ENCODE results near the gene GRID2.
A peak's percentile ranks its signal among the peaks of the same experiment; 100 is the strongest.
"Not testable (repeated sequence)": the region's sequence is repeated elsewhere in the genome, so short reads cannot be mapped to it uniquely, and the experiment has no call there.

Gene GRID2

GRCh38 chr4:93617606-93618005 is 1313.8 kb downstream of the GRID2 start:
- no peak for DNase-seq

GRCh38 chr4:93633721-93634120 is 1330.0 kb downstream of the GRID2 start:
- DNase-seq: no peak

- DNase-seq: no peak
Observed at GRCh38 chr4:93635943-93636342, 1332.2 kb downstream of the GRID2 start.

- DNase-seq: no peak
Observed at GRCh38 chr4:93645120-93645519, 1341.4 kb downstream of the GRID2 start.

GRCh38 chr4:93646233-93646930 is 1342.6 kb downstream of the GRID2 start:
- DNase-seq: no peak

GRCh38 chr4:93648258-93648657 is 1344.5 kb downstream of the GRID2 start:
- no peak for DNase-seq

- DNase-seq: no peak
Observed at GRCh38 chr4:93649828-93650227, 1346.1 kb downstream of the GRID2 start.

- no peak for DNase-seq
Observed at GRCh38 chr4:93654211-93654610, 1350.4 kb downstream of the GRID2 start.

GRCh38 chr4:93657527-93657926 is 1353.8 kb downstream of the GRID2 start:
- DNase-seq: no peak

- peak; percentile 18 for DNase-seq
Observed at GRCh38 chr4:93658443-93658842, 1354.7 kb downstream of the GRID2 start.

- DNase-seq: peak; percentile 18
Observed at GRCh38 chr4:93659629-93660028, 1355.9 kb downstream of the GRID2 start.

- DNase-seq: no peak
Observed at GRCh38 chr4:93660036-93660435, 1356.3 kb downstream of the GRID2 start.

GRCh38 chr4:93670434-93670833 is 1366.7 kb downstream of the GRID2 start:
- DNase-seq: no peak

- no peak for DNase-seq
Observed at GRCh38 chr4:93671093-93671492, 1367.3 kb downstream of the GRID2 start.

GRCh38 chr4:93676937-93677336 is 1373.2 kb downstream of the GRID2 start:
- DNase-seq: not testable (repeated sequence)

GRCh38 chr4:93684571-93684970 is 1380.8 kb downstream of the GRID2 start:
- DNase-seq: no peak

- no peak for DNase-seq
Observed at GRCh38 chr4:93687304-93687703, 1383.5 kb downstream of the GRID2 start.

GRCh38 chr4:93688978-93689377 is 1385.2 kb downstream of the GRID2 start:
- no peak for DNase-seq

GRCh38 chr4:93693141-93693540 is 1389.4 kb downstream of the GRID2 start:
- no peak for DNase-seq

GRCh38 chr4:93698686-93699085 is 1394.9 kb downstream of the GRID2 start:
- no peak for DNase-seq

GRCh38 chr4:93700571-93700970 is 1396.8 kb downstream of the GRID2 start:
- DNase-seq: no peak

GRCh38 chr4:93710101-93710846 is 1406.5 kb downstream of the GRID2 start:
- DNase-seq: peak; percentile 10

- DNase-seq: no peak
Observed at GRCh38 chr4:93710847-93711430, 1407.2 kb downstream of the GRID2 start.

GRCh38 chr4:93718233-93718632 is 1414.5 kb downstream of the GRID2 start:
- DNase-seq: no peak
